Measurements from ENCODE around the gene CHST4.
"Not testable (repeated sequence)": the region's sequence is repeated elsewhere in the genome, so short reads cannot be mapped to it uniquely, and the experiment has no call there.

The CHST4 gene

GRCh38 chr16:71526111-71526631, at the start of gene CHST4:
Gene CHST4, plus strand, starts transcription at chr16:71526426. Its CDS starts 10,252 bp downstream, at chr16:71536678.
- no peak for DNase-seq

- DNase-seq = no peak
These were observed 49.6 kb upstream of the CHST4 start for GRCh38 chr16:71476457-71477124.

GRCh38 chr16:71479420-71479819, 46.8 kb upstream of the CHST4 start:
- no peak for DNase-seq

- no peak for DNase-seq
These were observed 45.3 kb upstream of the CHST4 start for GRCh38 chr16:71480956-71481355.

- no peak for DNase-seq
These were observed 43.7 kb upstream of the CHST4 start for GRCh38 chr16:71482569-71482968.

GRCh38 chr16:71484006-71484893, 42.0 kb upstream of the CHST4 start:
- peak; percentile 32 to 62 (median 44) for DNase-seq

GRCh38 chr16:71489122-71489521, 37.1 kb upstream of the CHST4 start, which contains the start of gene ZNF19:
Gene ZNF19, minus strand, starts transcription at chr16:71489324. Its CDS starts 7,210 bp downstream, at chr16:71482114.
- DNase-seq = no peak

GRCh38 chr16:71490361-71490760, 35.9 kb upstream of the CHST4 start:
- no peak for DNase-seq

GRCh38 chr16:71491054-71491453, 35.2 kb upstream of the CHST4 start:
- no peak for DNase-seq

- DNase-seq = no peak
These were observed 33.4 kb upstream of the CHST4 start for GRCh38 chr16:71492786-71493185.

GRCh38 chr16:71493213-71493612, 33.0 kb upstream of the CHST4 start:
- DNase-seq = no peak

- DNase-seq = no peak
These were observed 28.2 kb upstream of the CHST4 start for GRCh38 chr16:71498031-71498430.

- DNase-seq = no peak
These were observed 26.4 kb upstream of the CHST4 start for GRCh38 chr16:71499775-71500364.

GRCh38 chr16:71500964-71501363, 25.3 kb upstream of the CHST4 start:
- DNase-seq = no peak

- DNase-seq = no peak
These were observed 24.7 kb upstream of the CHST4 start for GRCh38 chr16:71501547-71501946.

- not testable (repeated sequence) for DNase-seq
These were observed 22.2 kb upstream of the CHST4 start for GRCh38 chr16:71504051-71504450.

- DNase-seq = no peak
These were observed 21.3 kb upstream of the CHST4 start for GRCh38 chr16:71504901-71505300.

- DNase-seq = no peak
These were observed 19.2 kb upstream of the CHST4 start for GRCh38 chr16:71507061-71507460.

GRCh38 chr16:71513302-71513701, 12.9 kb upstream of the CHST4 start:
- DNase-seq = no peak

- no peak for DNase-seq
These were observed 11.8 kb upstream of the CHST4 start for GRCh38 chr16:71514476-71514875.

- DNase-seq = no peak
These were observed 11.2 kb upstream of the CHST4 start for GRCh38 chr16:71515026-71515425.

- DNase-seq = no peak
These were observed 5.7 kb upstream of the CHST4 start for GRCh38 chr16:71520550-71520949.
